Caco-2 (cell line): ENCODE data around the gene SNAI1. TPM values are rescaled to one million over a fixed set of nuclear protein-coding genes. Genes with fewer than 3 reads are reported as not detected.
A peak's percentile ranks its signal among the peaks of the same experiment; 100 is the strongest.

Experiments used
- BruUV-seq: library from RNA; stranded (reverse); fragments of 400-500 nt; replicated peaks from 2 replicates; lab custom pipeline; 2021; lab: Mats Ljungman, UMichigan
- CTCF ChIA-PET: fragments of 300-600 bp; sonication (Branson Sonifier 250); formaldehyde crosslinking; loops from one replicate; lab custom pipeline; 2022; ENCODE audit warnings: antibody characterized with exemption; lab: Charles Lee
- POLR2A ChIA-PET: fragments of 300-600 bp; sonication (Branson Sonifier 250); formaldehyde crosslinking; loops from one replicate; lab custom pipeline; 2022; ENCODE audit warnings: antibody characterized with exemption; lab: Charles Lee
- DNase-seq, 2 experiments: peaks; one replicate each; pipeline versions ENCODE4 v3.0.0 to v3.0.0-alpha.2; 2020 to 2022
- H3K27me3 ChIP-seq: replicated peaks from 2 replicates; pipeline ENCODE4 v1.6.0; 2011; ENCODE audit warnings: low read length; ENCODE audit not compliant: control insufficient read depth, insufficient read depth
- H3K36me3 ChIP-seq: 2 replicates; pipeline ENCODE4 v1.5.1; 2011; ENCODE audit warnings: low read length; ENCODE audit not compliant: control insufficient read depth, insufficient read depth
- H3K4me1 ChIP-seq: fragments of 250-450 bp; sonication (Bioruptor Pico); 2 replicates; pipeline ENCODE4 v1.5.1; 2020; ENCODE audit warnings: mild to moderate bottlenecking
- H3K4me3 ChIP-seq: 2 replicates; pipeline ENCODE4 v1.5.1; 2011; ENCODE audit warnings: low read depth, mild to moderate bottlenecking, control low read depth, low read length
- H3K9me3 ChIP-seq: fragments of 250-450 bp; sonication (Bioruptor Pico); 2 replicates; pipeline ENCODE4 v1.5.1; 2020; ENCODE audit warnings: mild to moderate bottlenecking, moderate library complexity
- H3K27ac Mint-ChIP-seq: one replicate; pipeline ENCODE4 v1.8.0; 2022; ENCODE audit warnings: mixed read lengths; ENCODE audit not compliant: unreplicated experiment
- H3K27me3 Mint-ChIP-seq: one replicate; pipeline ENCODE4 v1.8.0; 2022; ENCODE audit warnings: mixed read lengths; ENCODE audit not compliant: insufficient read depth, unreplicated experiment
- H3K36me3 Mint-ChIP-seq: one replicate; pipeline ENCODE4 v1.8.0; 2022; ENCODE audit warnings: mild to moderate bottlenecking, mixed read lengths; ENCODE audit not compliant: insufficient read depth, unreplicated experiment
- H3K4me1 Mint-ChIP-seq: one replicate; pipeline ENCODE4 v1.8.0; 2022; ENCODE audit warnings: low read depth, mixed read lengths; ENCODE audit not compliant: unreplicated experiment
- H3K4me3 Mint-ChIP-seq: one replicate; pipeline ENCODE4 v1.8.0; 2022; ENCODE audit warnings: mild to moderate bottlenecking, moderate library complexity, mixed read lengths; ENCODE audit not compliant: unreplicated experiment
- H3K9me3 Mint-ChIP-seq: one replicate; pipeline ENCODE4 v1.8.0; 2022; ENCODE audit warnings: mixed read lengths; ENCODE audit not compliant: unreplicated experiment
- CTCF ChIP-seq, 2 experiments: fragments of 200-600 bp in 1 of 2; IDR thresholded peaks; 1 replicate in 1 of 2; 2 replicates in 1 of 2; pipeline versions ENCODE4 v1.5.1 to v1.8.0; 2011 to 2022; ENCODE audit warnings: antibody characterized with exemption in 1 of 2, control low read depth in 1 of 2, inconsistent platforms in 1 of 2, low read depth in 1 of 2, low read length in 1 of 2, mild to moderate bottlenecking in 1 of 2, moderate library complexity in 1 of 2; ENCODE audit not compliant: insufficient read depth in 1 of 2, severe bottlenecking in 1 of 2, unreplicated experiment in 1 of 2
- intact Hi-C: fragments of 100-400 bp; cut with micrococcal nuclease; formaldehyde crosslinking; loops from one replicate; pipeline ENCODE4 v1.10.0; 2022; ENCODE audit not compliant: unreplicated experiment
- total RNA-seq: library from RNA; stranded (reverse); gene quantifications from 2 replicates; pipeline ENCODE4 v1.2.3, GENCODE V29; 2022

The SNAI1 gene
- total RNA-seq, 1 experiment from 2014 or later = 10.9 TPM

DNA sequence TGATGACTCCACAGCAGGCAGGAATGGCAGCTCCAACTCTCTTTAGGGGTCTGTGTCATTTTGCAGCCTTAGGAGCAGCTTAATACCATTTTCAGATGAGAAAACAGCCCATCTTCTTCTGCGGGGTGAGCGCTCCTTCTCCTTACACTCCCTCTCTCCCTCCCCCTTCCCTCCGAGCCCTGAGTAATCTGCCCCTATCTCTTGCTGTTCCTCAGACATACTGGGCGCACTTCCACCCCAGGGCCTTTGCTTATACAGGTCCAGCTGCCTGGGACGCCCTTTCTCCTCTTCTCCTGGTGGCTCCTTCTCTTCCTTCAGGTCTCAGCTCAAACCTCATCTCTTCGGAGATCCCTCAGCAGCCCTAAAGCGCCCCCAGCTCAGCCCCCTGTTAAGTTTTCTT, 54.8 kb downstream of the SNAI1 start:
- H3K4me3 ChIP-seq = no peak overlapping the region
- Mint-ChIP-seq H3K27me3 (no peaks in the 10 kb centered on the region), H3K4me1 (peaks cover 37% of the 10 kb centered on the region), H3K36me3 (no peaks in the 10 kb centered on the region), H3K4me3 (no peak overlapping the region), H3K27ac (no peak overlapping the region), H3K9me3 (no peaks in the 10 kb centered on the region)
- no peaks in the 10 kb centered on the region for H3K36me3 ChIP-seq
- DNase-seq = peak in 1 of 2 experiments; percentile 49
- ChIA-PET CTCF (interaction anchor here (0.7 to 4.3 kb wide), 4 partner anchors 25 to 59 kb away, joined by 3 to 30 read pairs (median 13); no protein-coding TSS in a partner anchor), POLR2A (no interaction called here)
- no peaks in the 10 kb centered on the region for H3K9me3 ChIP-seq
- intact Hi-C loops = no loop called here
- TF ChIP-seq CTCF (IDR thresholded peaks at IDR 0.05; ENCODE audit: insufficient read depth in 1 of 2, low read depth in 1 of 2, low read length in 1 of 2, severe bottlenecking in 1 of 2, unreplicated experiment in 1 of 2) = no peak
- BruUV-seq = no TSS peak
- H3K27me3 ChIP-seq = no peaks in the 10 kb centered on the region
- H3K4me1 ChIP-seq = peaks cover 63% of the 10 kb centered on the region

- ChIA-PET CTCF (interaction anchor here (0.7 to 4.3 kb wide), 5 partner anchors 23 to 59 kb away, joined by 3 to 30 read pairs (median 6); no protein-coding TSS in a partner anchor), POLR2A (no interaction called here)
- intact Hi-C loops = loop anchor here (2.0 kb wide), 2 partner anchors 25 to 55 kb away; partner anchors contain the start of gene SNAI1
Observed at GRCh38 chr20:50038169-50038568, 55.4 kb downstream of the SNAI1 start.

More at GRCh38 chr20:50038169-50038568, 55.4 kb downstream of the SNAI1 start:
- no peak overlapping the region for H3K4me3 ChIP-seq
- H3K9me3 ChIP-seq = no peaks in the 10 kb centered on the region
- H3K4me1 ChIP-seq = peaks cover 57% of the 10 kb centered on the region
- H3K27me3 ChIP-seq = no peaks in the 10 kb centered on the region
- no peaks in the 10 kb centered on the region for H3K36me3 Mint-ChIP-seq
- TF ChIP-seq CTCF (IDR thresholded peaks at IDR 0.05; ENCODE audit: insufficient read depth in 1 of 2, low read depth in 1 of 2, low read length in 1 of 2, severe bottlenecking in 1 of 2, unreplicated experiment in 1 of 2) = no peak
- BruUV-seq = no TSS peak
- no peak overlapping the region for H3K4me3 Mint-ChIP-seq
- peak overlapping the region; percentile 51 for H3K27ac Mint-ChIP-seq
- peaks cover 37% of the 10 kb centered on the region for H3K4me1 Mint-ChIP-seq
- no peaks in the 10 kb centered on the region for H3K27me3 Mint-ChIP-seq
- no peaks in the 10 kb centered on the region for H3K36me3 ChIP-seq
- H3K9me3 Mint-ChIP-seq = no peaks in the 10 kb centered on the region
- no peak for DNase-seq

Other genes with a start within 250 kb of the SNAI1 start
- 19.5 and 21.4 TPM in 2 replicates for gene SLC9A8, start 170.2 kb upstream of the SNAI1 start, total RNA-seq
- gene SPATA2, start 67.5 kb upstream of the SNAI1 start, total RNA-seq = 29.0 TPM in 2 replicates
- gene RNF114, start 46.6 kb upstream of the SNAI1 start, total RNA-seq = 146 and 154 TPM in 2 replicates
- 485 and 509 TPM in 2 replicates for gene UBE2V1, start 130.2 kb downstream of the SNAI1 start, total RNA-seq
- 78.3 and 84.1 TPM in 2 replicates for gene PEDS1, start 170.7 kb downstream of the SNAI1 start, total RNA-seq
- gene CEBPB, start 207.8 kb downstream of the SNAI1 start, total RNA-seq = 160 and 183 TPM in 2 replicates